ENCODE measurements around the gene XXYLT1.

The XXYLT1 gene

GRCh38 chr3:195072916-195073564, 197.9 kb downstream of the XXYLT1 start:
- DNase-seq, result no peak

DNA sequence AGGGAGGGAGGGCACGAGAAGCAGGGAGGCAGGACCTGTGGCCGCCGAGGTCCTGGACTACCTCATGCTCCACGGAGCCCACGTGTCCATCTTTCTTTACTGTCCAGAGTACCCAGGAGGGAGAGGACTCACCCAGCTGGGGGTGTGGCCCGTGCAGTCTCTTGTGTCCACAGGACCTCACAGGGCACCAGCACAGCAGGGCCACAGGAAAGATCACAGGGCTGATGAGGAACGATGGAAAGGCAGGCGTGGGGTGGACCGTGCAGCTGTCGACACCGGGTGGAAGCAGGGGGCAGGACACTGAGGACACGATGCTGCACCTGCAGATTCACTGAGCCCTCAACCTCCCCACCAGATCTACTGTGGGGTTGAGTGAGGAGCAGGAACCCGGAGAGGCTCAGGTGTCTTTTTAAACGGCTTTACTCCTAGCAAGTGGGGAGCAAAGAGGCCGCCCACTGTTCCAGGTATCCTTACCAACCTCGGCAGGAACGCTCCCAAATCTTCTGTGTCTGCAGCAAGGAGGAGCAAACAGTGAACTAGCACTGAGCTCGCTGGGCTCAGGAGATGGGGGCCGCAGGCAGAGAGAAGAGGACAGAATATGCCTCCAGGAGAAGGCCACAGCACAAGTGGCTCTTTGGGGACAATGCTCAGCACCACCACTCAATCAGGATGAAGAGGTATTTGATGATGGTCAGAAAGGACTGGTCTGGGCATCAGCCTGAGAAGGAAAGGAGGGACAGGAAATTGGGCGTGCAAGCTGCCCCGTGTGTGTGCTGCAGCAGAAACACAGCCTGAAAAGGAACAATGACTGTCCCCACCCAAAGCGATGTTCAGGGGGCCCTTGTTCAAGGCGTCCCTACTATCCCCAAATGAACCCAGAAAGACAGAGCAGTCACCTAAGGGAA, 198.8 kb downstream of the XXYLT1 start:
- no peak for DNase-seq

- no peak for DNase-seq
Measured at GRCh38 chr3:195071011-195071728, 199.8 kb downstream of the XXYLT1 start.

- DNase-seq, result no peak
Measured at GRCh38 chr3:195070336-195070735, 200.6 kb downstream of the XXYLT1 start.

DNA sequence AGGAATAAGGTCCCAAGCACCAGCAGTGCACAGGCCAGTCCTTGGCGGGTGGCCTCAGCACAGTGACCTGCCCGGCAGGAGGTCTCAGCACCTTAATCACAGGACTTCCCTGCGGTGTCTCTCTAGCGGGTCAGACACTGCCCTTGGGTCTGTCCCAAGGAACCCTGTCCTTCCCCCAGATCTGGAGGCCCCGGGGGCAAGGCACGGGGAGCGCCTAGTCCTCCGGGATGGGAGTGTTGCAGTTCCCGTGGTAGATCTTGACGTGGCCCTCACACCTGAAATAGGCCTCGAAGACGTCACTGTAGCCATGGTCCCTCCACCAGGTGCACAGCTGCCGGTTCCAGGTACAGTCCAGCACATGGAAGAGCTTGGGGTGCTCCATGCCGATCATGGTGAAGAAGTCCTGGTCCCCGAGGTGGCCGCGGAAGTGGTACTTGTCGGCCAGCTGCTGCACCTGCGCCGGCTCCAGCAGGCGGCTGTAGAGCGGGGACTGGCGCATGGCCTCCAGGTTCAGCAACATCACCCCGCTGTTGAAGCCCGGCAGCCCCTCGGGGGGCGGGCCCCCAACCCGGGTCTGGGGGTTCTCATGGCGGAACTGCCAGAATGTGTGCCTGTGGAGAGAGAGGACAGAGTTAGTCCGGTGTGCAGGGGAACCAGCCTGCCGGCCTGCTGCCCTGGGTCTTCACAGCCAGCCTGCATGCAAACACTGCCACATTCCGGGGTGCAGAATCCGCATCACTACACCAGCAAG, 201.3 kb downstream of the XXYLT1 start:
- DNase-seq, result no peak

DNA sequence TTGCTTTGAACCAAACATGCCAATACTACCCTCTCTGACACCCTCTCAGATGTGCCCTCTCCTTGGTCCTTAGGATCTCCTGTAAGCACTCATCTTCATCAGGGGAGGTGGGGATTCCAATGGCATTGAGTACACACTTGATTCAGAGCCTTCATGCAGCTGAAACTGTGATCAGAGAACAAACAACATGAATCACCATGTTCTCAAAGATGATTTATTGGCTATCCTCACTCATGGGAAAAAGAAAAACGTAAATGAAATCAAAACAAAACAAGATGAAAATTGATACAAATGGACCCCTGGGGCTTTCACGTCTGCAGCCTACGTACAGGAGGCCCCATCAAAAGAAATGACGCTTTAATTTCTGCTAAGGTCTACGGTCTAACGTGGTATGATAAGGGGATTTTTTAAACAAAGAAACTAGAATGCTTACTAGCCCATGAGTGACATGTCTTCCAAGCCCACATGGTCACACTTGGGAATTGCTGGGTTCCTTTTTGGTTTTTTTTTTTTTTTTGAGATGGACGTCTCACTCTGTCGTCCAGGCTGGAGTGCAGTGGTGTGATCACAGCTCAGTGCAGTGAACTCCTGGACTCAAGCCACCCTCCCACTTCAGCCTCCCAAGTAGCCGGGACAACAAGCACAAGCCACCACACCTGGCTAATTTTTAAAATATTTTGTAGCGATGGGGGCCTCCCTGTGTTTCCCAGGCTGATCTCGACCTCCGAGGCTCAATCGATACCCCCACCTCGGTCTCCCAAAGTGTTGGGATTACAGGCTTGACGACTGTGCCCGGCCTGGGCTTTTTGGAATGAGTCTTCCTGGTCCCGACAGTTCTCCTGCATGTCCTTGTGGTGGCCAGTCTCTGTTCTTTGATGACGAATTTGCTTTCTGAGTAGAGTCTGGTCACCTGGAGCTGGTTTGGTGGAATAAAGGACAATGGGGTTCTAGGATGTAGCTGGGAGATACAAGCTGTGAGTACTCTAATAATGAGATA, 202.6 kb downstream of the XXYLT1 start:
- no peak for DNase-seq

DNA sequence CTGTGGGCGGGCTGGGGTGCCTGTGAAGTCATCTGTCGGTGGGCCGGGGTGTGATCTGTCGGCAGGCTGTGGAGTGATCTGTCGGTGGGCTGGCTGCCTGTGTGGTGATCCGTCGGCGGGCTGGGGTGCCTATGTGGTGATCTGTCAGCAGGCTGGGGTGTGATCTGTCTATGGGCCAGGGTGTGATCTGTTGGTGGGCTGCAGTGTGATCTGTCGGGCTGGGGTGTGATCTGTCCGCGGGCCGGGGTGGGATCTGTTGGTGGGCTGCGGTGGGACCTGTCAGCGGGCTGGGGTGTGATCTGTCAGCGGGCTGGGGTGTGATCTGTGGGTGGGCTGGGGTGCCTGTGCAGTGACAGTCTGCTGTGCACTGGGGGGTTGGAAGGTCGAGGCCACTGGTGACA, 204.5 kb downstream of the XXYLT1 start:
- DNase-seq, result no peak

DNA sequence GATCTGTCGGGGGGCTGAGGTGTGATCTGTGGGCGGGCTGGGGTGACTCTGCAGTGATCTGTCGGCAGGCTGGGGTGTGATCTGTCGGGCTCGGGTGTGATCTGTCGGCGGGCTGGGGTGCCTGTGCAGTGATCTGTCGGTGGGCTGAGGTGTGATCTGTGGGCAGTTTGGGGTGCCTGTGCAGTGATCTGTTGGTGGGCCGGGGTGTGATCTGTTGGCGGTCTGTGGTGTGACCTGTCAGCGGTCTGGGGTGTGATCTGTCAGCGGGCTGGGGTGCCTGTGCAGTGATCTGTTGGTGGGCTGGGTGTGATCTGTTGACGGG, 205.1 kb downstream of the XXYLT1 start:
- no peak for DNase-seq

GRCh38 chr3:195065142-195065863, 205.7 kb downstream of the XXYLT1 start:
- DNase-seq, result no peak

DNA sequence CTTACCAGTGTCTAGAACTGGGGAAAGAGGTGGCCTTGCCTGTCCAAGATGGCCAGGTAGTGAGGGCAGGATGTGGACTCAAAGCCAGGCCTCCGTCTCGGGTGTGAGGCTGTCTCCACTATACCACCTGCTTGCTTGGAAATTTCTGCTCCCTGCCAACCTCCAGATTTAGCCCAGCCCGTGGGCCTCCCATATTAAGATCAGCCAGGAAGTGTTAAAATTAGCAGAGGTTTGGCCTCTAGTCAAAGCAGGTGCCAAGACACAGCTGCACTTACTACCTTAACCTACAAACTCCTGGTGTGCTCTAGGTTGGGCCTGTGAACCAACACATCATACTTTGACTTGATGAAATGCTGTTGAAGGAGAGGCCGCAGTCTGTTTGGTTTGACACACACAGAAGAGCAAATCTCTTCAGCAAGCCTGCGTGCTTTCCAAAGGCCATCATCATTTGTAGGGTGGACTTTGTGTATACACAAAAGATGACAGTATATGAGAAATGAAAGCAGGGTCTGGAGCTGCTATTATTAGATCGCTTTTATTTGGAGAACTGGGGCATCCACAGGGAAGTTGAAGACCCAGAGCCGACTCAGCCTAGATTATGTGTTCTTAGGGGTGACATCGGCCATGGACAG, 206.5 kb downstream of the XXYLT1 start:
- no peak for DNase-seq

DNA sequence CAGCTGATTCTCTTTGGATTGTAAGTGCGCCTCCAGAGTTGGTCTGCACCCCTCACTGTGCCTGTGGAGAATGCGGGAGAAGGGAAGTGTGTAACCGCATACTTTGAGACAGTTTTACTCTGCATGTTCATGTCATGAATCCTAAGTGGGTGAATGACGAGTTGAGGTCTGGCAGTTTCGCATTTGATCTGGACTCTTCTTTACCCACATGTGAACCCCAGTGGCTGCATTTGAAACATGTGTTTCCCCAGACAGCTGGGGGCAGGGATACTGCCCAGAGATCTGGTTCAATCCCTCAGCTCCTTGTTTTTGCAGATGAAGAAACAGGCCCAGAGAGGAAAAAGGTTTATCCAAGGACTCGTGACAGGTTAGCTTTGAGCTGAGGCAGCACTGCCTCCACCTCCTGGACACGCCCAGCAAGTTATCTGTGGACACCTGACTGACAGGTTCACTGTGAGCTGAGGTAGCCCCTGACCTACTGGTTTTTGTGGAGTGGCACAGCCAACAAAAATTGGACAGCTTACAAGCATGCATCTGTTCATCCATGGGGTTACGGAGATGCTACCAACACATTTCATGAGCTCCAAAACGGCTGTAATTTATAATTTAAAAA, 207.3 kb downstream of the XXYLT1 start:
- DNase-seq, result no peak

GRCh38 chr3:195062866-195063540, 208.0 kb downstream of the XXYLT1 start:
- DNase-seq, result no peak

- DNase-seq, result no peak
Measured at GRCh38 chr3:195061756-195062655, 209.0 kb downstream of the XXYLT1 start.

GRCh38 chr3:195060531-195061291, 210.2 kb downstream of the XXYLT1 start:
- no peak for DNase-seq

DNA sequence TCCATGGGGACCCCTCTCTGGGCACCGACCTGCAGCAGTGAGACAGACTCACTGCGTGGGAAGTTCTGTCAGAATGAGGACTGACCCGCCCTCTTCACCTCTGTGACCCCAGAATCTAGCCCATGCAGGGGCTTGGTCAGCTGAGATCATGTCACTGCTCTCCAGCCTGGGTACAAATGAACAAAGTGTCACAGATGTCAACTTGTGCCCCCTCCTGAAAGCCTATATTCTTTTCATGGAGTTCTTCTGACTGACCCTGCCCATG, 210.8 kb downstream of the XXYLT1 start:
- DNase-seq, result no peak

DNA sequence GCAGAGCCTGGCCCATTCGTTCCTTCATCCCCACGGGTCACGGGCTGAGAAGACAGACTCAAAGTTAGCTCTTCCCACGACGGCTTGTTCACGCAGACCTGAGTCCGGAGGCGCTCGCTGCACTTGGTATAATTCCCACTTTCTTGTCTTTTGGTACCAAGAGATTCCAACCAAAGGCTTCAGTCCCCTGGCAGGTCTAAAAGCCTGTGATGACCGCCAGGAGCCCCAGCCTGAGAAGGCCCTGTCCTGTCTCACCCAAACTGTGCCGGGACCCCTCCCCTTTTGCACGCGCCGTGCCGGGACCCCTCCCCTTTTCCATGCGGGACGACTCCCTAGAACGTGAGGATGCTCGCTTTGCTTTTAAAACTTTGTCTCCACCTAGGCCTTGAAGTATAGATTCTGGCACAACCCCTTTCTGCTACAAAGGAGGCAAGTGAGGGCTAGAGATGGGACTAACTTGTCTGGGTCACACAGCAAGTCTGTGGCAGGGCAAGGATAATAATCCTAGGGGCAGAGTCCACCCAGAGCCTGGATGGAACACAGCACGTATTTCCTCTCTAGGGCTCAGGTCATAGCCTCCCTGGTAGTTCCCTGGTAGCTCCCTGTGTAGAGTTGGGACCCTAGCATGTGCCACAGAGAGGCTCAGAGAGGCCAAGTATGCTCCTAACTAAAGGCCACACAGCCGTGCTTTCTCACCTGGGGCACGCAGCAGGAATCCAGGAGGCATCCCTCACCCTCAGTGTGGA, 211.3 kb downstream of the XXYLT1 start:
- no peak for DNase-seq

DNA sequence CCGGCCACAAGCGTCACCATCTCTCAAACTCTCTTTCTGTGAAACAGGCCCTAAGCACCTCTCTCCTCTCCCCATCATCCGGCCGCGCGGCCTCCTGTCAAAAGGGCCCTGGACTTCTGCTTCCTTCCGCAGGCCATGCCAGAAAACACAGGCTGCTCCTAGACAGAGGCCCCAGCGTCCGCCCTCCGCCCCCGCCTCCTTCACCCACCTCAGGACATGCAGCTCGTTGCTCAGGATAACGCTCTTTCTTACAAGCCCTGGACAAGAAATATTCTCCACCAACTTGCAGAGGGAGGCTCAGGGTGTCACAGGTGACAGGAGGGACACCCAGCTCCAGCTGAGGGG, 212.0 kb downstream of the XXYLT1 start:
- no peak for DNase-seq

Measured in AML-193 (cell line).